Measurements from ENCODE around the gene DUSP19.

DUSP19 gene

DNA sequence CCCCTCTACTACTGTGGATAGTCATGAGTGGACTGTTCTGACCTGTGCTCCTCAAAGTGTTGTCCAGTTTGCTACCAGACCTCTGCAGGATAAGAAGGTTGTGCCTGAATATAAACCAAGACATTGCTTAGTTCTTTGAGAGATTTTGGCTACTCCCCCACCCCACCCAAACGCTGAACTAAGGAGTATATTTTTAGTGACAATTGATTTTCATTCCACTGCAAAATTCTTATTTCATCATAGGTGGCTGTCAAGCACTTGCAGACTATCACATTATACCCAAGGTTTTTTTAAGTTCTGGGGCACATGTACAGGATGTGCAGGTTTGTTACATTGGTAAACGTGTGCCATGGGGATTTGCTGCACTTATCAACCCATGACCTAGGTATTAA is 13.4 kb downstream of the DUSP19 start:
- Histone ChIP-seq H3K27ac (ENCODE audit: insufficient read depth, low read depth, low read length, poor library complexity, severe bottlenecking) (no peak overlapping the region), H3K4me3 (ENCODE audit: insufficient read depth, low read depth, low read length) (no peak overlapping the region), H3K4me1 (ENCODE audit: control insufficient read depth, insufficient read depth, low read length) (no peaks in the 10 kb centered on the region), H3K27me3 (ENCODE audit: control insufficient read depth, insufficient read depth, low read length, poor library complexity, severe bottlenecking) (no peaks in the 10 kb centered on the region), H3K36me3 (ENCODE audit: control insufficient read depth, insufficient read depth, low read length) (no peaks in the 10 kb centered on the region), H3K9me3 (ENCODE audit: control insufficient read depth, low read length) (no peaks in the 10 kb centered on the region)
- WGBS, 2 experiments = 90 to 95% methylated on average over 1 to 2 of the region's 2 CpGs

DNA sequence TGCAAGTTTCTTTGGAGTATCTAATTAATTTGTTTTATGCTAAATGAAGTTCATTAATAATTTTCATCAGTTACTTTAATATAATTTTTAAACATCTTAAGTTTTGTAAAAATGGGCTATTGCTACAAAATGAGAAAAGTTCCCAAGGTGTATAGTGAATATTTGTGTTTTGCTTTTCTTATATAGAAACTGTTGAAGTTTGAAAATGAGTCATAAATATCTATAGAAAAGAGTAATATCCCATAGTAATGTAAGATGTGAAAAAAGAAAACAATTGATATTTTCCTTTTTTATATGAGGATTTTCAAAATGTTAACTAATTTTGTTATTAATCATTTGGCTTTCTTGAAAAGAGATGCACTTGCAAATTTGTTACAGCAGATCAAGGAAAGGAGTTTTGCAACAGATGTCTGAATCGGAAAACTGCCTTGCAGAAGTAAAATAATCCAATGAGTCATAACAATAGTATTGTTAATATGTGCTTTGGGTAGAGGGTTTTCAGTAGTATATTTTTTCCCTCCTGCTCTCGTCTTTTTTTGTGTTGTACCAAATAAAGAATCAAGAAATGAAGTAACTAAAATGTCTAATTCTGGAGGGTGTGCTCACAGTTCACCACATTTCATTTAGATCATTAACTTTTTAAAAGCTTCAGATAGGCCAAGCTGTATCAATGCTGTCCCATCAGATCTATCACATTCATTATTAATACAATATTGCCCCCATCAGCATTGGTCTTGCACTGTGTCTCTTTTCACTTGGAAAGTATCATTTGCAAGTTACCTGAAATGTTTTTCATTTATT is 15.5 kb downstream of the DUSP19 start:
- H3K27ac ChIP-seq (ENCODE audit: insufficient read depth, low read depth, low read length, poor library complexity, severe bottlenecking) = no peak overlapping the region
- no peak overlapping the region for H3K4me3 ChIP-seq (ENCODE audit: insufficient read depth, low read depth, low read length)
- H3K4me1 ChIP-seq (ENCODE audit: control insufficient read depth, insufficient read depth, low read length) = no peaks in the 10 kb centered on the region
- H3K27me3 ChIP-seq (ENCODE audit: control insufficient read depth, insufficient read depth, low read length, poor library complexity, severe bottlenecking) = no peaks in the 10 kb centered on the region
- WGBS, 2 experiments = 82 to 100% methylated on average over 1 to 2 of the region's 2 CpGs
- no peaks in the 10 kb centered on the region for H3K36me3 ChIP-seq (ENCODE audit: control insufficient read depth, insufficient read depth, low read length)
- no peaks in the 10 kb centered on the region for H3K9me3 ChIP-seq (ENCODE audit: control insufficient read depth, low read length)

DNA sequence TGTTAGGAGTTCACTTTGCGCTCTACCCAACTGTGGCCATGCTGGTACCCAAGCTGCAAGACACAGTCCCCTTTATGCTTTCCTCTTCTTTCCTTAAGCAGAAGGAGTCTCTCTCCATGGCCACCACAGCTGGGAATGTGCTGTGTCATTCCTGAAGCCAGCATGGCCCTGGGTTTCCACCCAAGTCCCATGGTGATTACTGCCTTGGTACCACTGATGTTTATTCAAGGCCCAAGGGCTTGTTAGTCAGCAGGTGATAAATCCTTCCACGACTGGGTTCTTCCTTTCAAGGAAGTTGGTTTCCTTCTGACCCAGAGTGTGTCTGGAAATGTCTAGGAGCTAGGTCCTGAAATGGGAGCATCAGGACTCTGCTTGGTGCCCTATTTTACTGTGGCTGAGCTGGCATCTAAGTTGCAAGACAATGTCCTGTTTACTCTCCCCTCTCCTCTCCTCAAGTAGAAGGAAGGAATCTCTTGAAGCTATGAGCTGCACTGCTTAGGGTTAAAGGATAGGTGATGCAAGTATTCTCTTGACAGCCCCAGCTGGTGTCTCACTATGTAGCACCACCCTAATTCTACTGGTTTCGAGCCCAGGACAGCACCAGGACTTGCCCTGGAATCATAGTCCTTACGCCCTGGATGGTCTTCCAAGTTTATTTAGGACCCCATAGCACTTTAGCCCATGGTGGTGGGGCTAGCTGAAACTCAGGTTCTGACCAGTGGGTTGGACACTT is 27.0 kb downstream of the DUSP19 start:
- H3K9me3 ChIP-seq (ENCODE audit: control insufficient read depth, low read length) = no peaks in the 10 kb centered on the region
- WGBS, 2 experiments = 72% methylated on average over 4 of the region's 4 CpGs
- H3K27me3 ChIP-seq (ENCODE audit: control insufficient read depth, insufficient read depth, low read length, poor library complexity, severe bottlenecking) = no peaks in the 10 kb centered on the region
- no peak overlapping the region for H3K4me3 ChIP-seq (ENCODE audit: insufficient read depth, low read depth, low read length)
- H3K4me1 ChIP-seq (ENCODE audit: control insufficient read depth, insufficient read depth, low read length) = no peaks in the 10 kb centered on the region
- no peaks in the 10 kb centered on the region for H3K36me3 ChIP-seq (ENCODE audit: control insufficient read depth, insufficient read depth, low read length)
- no peak overlapping the region for H3K27ac ChIP-seq (ENCODE audit: insufficient read depth, low read depth, low read length, poor library complexity, severe bottlenecking)

DNA sequence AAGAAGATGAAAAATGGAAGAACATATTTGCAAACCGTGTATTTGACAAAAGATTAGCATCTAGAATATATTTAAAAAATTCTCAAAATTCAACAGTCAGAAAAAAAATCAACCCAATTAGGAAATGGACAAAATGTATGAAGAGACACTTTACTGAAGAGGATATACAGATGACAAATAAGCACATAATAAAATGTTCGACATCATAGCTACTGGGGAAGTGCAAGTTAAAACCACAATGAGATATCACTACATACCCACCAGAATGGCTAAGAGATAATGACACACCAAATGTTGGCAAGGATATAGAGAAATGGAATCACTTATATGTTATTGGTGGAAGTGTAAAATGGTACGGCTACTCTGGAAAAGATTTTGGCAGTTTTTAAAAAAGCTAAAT is 34.0 kb downstream of the DUSP19 start:
- Histone ChIP-seq H3K9me3 (ENCODE audit: control insufficient read depth, low read length) (no peaks in the 10 kb centered on the region), H3K36me3 (ENCODE audit: control insufficient read depth, insufficient read depth, low read length) (no peaks in the 10 kb centered on the region), H3K4me3 (ENCODE audit: insufficient read depth, low read depth, low read length) (no peak overlapping the region), H3K27me3 (ENCODE audit: control insufficient read depth, insufficient read depth, low read length, poor library complexity, severe bottlenecking) (no peaks in the 10 kb centered on the region), H3K27ac (ENCODE audit: insufficient read depth, low read depth, low read length, poor library complexity, severe bottlenecking) (no peak overlapping the region), H3K4me1 (ENCODE audit: control insufficient read depth, insufficient read depth, low read length) (no peaks in the 10 kb centered on the region)
- 83 to 90% methylated on average over 2 to 3 of the region's 3 CpGs for WGBS, 2 experiments

DNA sequence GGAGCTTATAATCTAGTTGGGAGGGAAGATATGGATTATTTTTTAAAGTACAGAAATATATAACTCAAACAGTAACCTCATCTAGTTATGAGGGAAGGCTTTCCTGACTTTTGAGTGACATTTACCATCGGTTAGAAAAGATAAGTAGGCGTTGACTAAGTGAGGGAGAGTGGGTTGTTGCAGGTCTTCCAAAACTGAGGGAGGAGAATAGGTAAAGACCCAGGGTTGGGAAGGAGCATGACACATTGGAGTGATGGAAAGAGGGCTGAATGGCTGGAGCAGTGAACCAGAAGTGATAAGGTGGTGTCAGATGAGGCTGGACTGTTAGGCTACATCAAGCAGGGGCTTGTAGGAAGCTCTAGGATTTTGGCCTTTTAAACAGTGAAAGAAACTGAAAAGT is 35.1 kb downstream of the DUSP19 start:
- Histone ChIP-seq H3K4me3 (ENCODE audit: insufficient read depth, low read depth, low read length) (no peak overlapping the region), H3K9me3 (ENCODE audit: control insufficient read depth, low read length) (no peaks in the 10 kb centered on the region), H3K27ac (ENCODE audit: insufficient read depth, low read depth, low read length, poor library complexity, severe bottlenecking) (no peak overlapping the region), H3K27me3 (ENCODE audit: control insufficient read depth, insufficient read depth, low read length, poor library complexity, severe bottlenecking) (no peaks in the 10 kb centered on the region), H3K36me3 (ENCODE audit: control insufficient read depth, insufficient read depth, low read length) (no peaks in the 10 kb centered on the region), H3K4me1 (ENCODE audit: control insufficient read depth, insufficient read depth, low read length) (no peaks in the 10 kb centered on the region)
- 87 to 89% methylated on average over 2 of the region's 2 CpGs for WGBS, 2 experiments

DNA sequence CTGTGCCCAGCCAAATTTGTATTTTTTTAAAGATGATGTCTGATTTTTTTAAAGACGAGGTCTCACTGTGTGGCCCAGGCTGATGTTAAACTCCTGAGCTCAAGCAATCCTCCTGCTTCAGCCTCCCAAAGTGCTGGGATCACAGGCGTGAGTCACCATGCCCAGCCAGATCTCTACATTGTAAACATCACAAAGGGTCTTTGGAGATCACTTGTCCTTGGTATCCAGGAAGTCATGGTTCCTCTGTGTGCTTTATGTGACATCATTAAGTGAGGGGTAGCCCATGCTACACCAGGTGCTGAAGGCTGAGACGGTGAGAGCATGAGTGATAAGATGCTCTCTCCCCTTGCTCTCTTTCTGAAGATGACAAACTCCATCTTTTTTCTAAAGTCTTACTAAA is 38.7 kb downstream of the DUSP19 start:
- Histone ChIP-seq H3K27ac (ENCODE audit: insufficient read depth, low read depth, low read length, poor library complexity, severe bottlenecking) (no peak overlapping the region), H3K4me1 (ENCODE audit: control insufficient read depth, insufficient read depth, low read length) (no peaks in the 10 kb centered on the region), H3K36me3 (ENCODE audit: control insufficient read depth, insufficient read depth, low read length) (no peaks in the 10 kb centered on the region), H3K27me3 (ENCODE audit: control insufficient read depth, insufficient read depth, low read length, poor library complexity, severe bottlenecking) (no peaks in the 10 kb centered on the region), H3K4me3 (ENCODE audit: insufficient read depth, low read depth, low read length) (no peak overlapping the region), H3K9me3 (ENCODE audit: control insufficient read depth, low read length) (no peaks in the 10 kb centered on the region)
- 83 to 86% methylated on average over 3 of the region's 3 CpGs for WGBS, 2 experiments

DNA sequence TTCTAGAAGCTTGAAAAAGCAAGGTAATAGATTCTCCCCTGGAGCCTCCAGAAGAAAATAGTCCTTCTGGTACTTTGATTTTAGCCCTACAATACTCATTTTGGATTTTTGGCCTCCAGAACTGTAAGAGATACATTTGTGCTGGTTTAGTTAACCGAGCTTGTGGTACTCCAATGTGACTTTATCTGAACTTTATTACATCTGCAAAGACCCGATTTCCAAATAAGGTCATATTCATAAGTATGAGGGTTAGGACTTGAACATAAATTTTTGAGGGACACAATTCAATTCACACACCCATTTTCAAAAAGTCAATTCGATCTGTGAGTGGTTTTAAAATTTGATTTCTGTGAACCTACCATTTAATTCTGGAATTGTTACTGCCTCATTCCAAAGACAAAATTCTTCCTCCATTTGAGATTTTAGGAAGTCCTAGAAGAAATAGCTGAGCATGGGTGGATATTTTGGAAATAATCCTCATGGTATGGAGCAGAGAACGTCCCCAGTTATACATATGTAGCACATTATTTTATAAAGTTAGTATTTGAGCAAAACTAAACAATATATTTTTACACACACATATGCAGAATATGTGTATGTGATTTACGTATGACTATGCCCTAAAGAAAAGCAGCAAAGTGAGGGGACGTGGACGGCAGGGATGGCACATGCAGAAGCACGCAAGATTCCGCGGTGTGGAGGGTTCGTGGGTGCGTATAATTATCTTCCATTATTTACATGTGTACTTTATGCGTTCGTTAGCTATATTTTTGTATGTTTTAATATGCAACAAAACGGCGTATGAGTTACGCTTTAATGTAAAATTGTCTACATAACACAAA is 44.8 kb downstream of the DUSP19 start:
- peak overlapping the region; percentile 80 for H3K4me3 ChIP-seq (ENCODE audit: insufficient read depth, low read depth, low read length)
- no peaks in the 10 kb centered on the region for H3K4me1 ChIP-seq (ENCODE audit: control insufficient read depth, insufficient read depth, low read length)
- WGBS, 2 experiments = 85 to 88% methylated on average over 4 to 14 of the region's 17 CpGs
- no peaks in the 10 kb centered on the region for H3K9me3 ChIP-seq (ENCODE audit: control insufficient read depth, low read length)
- H3K27ac ChIP-seq (ENCODE audit: insufficient read depth, low read depth, low read length, poor library complexity, severe bottlenecking) = no peak overlapping the region
- peaks cover 3% of the 10 kb centered on the region for H3K36me3 ChIP-seq (ENCODE audit: control insufficient read depth, insufficient read depth, low read length)
- no peaks in the 10 kb centered on the region for H3K27me3 ChIP-seq (ENCODE audit: control insufficient read depth, insufficient read depth, low read length, poor library complexity, severe bottlenecking)

DNA sequence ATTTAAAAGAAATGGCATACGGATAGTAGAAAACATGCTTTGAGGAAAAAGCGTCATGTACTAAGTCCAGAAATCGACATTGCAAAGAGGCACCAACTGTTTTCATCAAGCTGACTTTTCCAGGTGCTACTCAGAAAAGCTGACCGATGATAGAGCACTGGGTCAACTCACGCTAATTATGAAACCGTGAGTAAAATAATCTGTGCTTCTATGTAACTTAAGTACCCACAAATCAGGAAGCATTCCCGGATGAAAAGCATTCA is 45.3 kb downstream of the DUSP19 start:
- Histone ChIP-seq H3K4me1 (ENCODE audit: control insufficient read depth, insufficient read depth, low read length) (no peaks in the 10 kb centered on the region), H3K36me3 (ENCODE audit: control insufficient read depth, insufficient read depth, low read length) (peaks cover 3% of the 10 kb centered on the region), H3K9me3 (ENCODE audit: control insufficient read depth, low read length) (no peaks in the 10 kb centered on the region), H3K27ac (ENCODE audit: insufficient read depth, low read depth, low read length, poor library complexity, severe bottlenecking) (no peak overlapping the region), H3K27me3 (ENCODE audit: control insufficient read depth, insufficient read depth, low read length, poor library complexity, severe bottlenecking) (no peaks in the 10 kb centered on the region), H3K4me3 (ENCODE audit: insufficient read depth, low read depth, low read length) (peak overlapping the region; percentile 80)
- WGBS, 2 experiments = 22 to 30% methylated on average over 6 to 7 of the region's 7 CpGs

DNA sequence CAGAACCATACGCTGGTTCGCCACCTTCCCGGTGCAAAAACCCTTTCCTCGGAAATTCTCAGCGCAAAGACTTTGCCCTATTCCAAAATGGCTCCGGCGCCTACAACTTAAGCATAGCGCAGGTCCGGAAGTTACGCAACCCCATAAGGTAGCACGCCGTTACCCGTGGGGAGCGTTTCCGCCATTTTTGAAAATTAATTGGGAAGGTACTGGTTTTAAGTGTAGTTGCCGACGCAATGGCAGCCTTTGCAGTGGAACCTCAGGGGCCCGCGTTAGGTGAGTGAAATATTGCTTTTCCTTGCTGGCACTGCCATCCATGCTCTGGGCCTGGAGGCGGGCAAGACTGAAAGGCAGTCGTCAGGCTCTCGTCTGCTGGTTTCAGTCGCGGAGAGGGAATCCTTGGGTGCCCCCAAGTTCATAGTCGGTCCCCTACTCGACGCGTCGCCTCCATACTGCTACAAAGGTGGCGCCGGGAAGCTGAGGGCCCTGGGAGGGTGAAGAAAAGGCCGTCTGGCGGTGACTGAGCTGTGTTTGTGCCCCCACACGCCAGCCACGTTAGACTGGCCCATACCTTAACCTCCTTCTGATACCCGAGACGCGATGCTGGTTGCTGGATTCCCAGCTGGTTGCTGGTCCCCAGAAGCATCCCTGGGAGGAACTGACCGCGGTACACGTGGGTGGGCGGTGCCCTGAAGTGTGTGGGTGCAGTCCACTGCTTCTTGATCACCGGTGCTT is 45.8 kb downstream of the DUSP19 start, which contains the start of gene NUP35:
Gene NUP35, plus strand, starts transcription at position 222 of the 735 bp plus-strand sequence. Its CDS starts 15 bp downstream, at position 237.
- Histone ChIP-seq H3K27ac (ENCODE audit: insufficient read depth, low read depth, low read length, poor library complexity, severe bottlenecking) (peak within 1 kb of the TSS; percentile 85), H3K9me3 (ENCODE audit: control insufficient read depth, low read length) (no peaks in the 10 kb centered on the region), H3K36me3 (ENCODE audit: control insufficient read depth, insufficient read depth, low read length) (peaks cover 3% of the 10 kb centered on the region), H3K4me3 (ENCODE audit: insufficient read depth, low read depth, low read length) (peak within 1 kb of the TSS; percentile 80), H3K27me3 (ENCODE audit: control insufficient read depth, insufficient read depth, low read length, poor library complexity, severe bottlenecking) (no peaks in the 10 kb centered on the region), H3K4me1 (ENCODE audit: control insufficient read depth, insufficient read depth, low read length) (no peaks in the 10 kb centered on the region)
- 0 to 1% methylated on average over 43 of the region's 43 CpGs for WGBS, 2 experiments

Measured in ectodermal cell (in vitro differentiated cells).